Smooth muscle cell of the pulmonary artery (primary cell): Measurements from ENCODE around the gene TTR. TPM values are rescaled to one million over a fixed set of nuclear protein-coding genes. Genes with fewer than 3 reads are reported as not detected.

Experiments
- total RNA-seq: library from RNA; depleted of rRNA; stranded (reverse); fragments of >200 nt; gene quantifications from 2 replicates; pipeline ENCODE4 v1.2.3, GENCODE V29; 2014

Gene TTR
- not detected in 2 replicates for total RNA-seq

DNA sequence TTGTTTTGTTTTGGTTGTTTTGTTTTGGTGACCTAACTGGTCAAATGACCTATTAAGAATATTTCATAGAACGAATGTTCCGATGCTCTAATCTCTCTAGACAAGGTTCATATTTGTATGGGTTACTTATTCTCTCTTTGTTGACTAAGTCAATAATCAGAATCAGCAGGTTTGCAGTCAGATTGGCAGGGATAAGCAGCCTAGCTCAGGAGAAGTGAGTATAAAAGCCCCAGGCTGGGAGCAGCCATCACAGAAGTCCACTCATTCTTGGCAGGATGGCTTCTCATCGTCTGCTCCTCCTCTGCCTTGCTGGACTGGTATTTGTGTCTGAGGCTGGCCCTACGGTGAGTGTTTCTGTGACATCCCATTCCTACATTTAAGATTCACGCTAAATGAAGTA is at the start of gene TTR:
TTR (plus strand) TSS at position 250 of the 400 bp plus-strand sequence; CDS start at position 276, 26 bp downstream.

Other genes with a start within 250 kb of the TTR start
- gene DSG4, start 215.1 kb upstream of the TTR start, total RNA-seq, result not detected in 2 replicates
- gene DSG3, start 144.1 kb upstream of the TTR start, total RNA-seq, result under 0.01 and 0.13 TPM in 2 replicates
- 3.8 and 5.2 TPM in 2 replicates for gene DSG2, start 93.7 kb upstream of the TTR start, total RNA-seq
- 3.1 and 18.5 TPM in 2 replicates for gene B4GALT6, start 92.7 kb downstream of the TTR start, total RNA-seq
- gene SLC25A52, start 169.0 kb downstream of the TTR start, total RNA-seq, result 0.20 and 0.23 TPM in 2 replicates